HG03378 (cell line): Measurements from ENCODE around the gene RNF224.

Experiments used
- ATAC-seq: cut with Tn5 transposase; IDR thresholded peaks from one replicate; pipeline ENCODE4 v1.9.1; 2021; ENCODE audit warnings: mild to moderate bottlenecking, moderate library complexity; ENCODE audit not compliant: unreplicated experiment

RNF224 gene

GRCh38 chr9:137225699-137226331 is 1.5 kb upstream of the RNF224 start:
- no peak for ATAC-seq

- ATAC-seq = no peak
These were observed 806 bp upstream of the RNF224 start for GRCh38 chr9:137226338-137227053.

- ATAC-seq = no peak
These were observed 677 bp downstream of the RNF224 start for GRCh38 chr9:137227853-137228505.

- no peak for ATAC-seq
These were observed 1.2 kb downstream of the RNF224 start for GRCh38 chr9:137228506-137228967.

- no peak for ATAC-seq
These were observed 1.9 kb downstream of the RNF224 start for GRCh38 chr9:137228968-137229896.

GRCh38 chr9:137229903-137230704 is 2.8 kb downstream of the RNF224 start:
- no peak for ATAC-seq

GRCh38 chr9:137230705-137231371 is 3.5 kb downstream of the RNF224 start, which contains the start of gene SLC34A3:
TSS of gene SLC34A3 (plus strand) at chr9:137230901. CDS start at chr9:137231703, 802 bp downstream.
- no peak for ATAC-seq

- no peak for ATAC-seq
These were observed 4.2 kb downstream of the RNF224 start for GRCh38 chr9:137231372-137232039.

- no peak for ATAC-seq
These were observed 4.8 kb downstream of the RNF224 start for GRCh38 chr9:137232101-137232500.

GRCh38 chr9:137232510-137232909 is 5.2 kb downstream of the RNF224 start:
- no peak for ATAC-seq

GRCh38 chr9:137233143-137233980 is 6.1 kb downstream of the RNF224 start:
- no peak for ATAC-seq

GRCh38 chr9:137234055-137234697 is 6.9 kb downstream of the RNF224 start:
- no peak for ATAC-seq

- ATAC-seq = no peak
These were observed 7.6 kb downstream of the RNF224 start for GRCh38 chr9:137234758-137235423.

- no peak for ATAC-seq
These were observed 8.3 kb downstream of the RNF224 start for GRCh38 chr9:137235424-137236237.

- no peak for ATAC-seq
These were observed 9.1 kb downstream of the RNF224 start for GRCh38 chr9:137236238-137236935.
